Measurements from ENCODE around the gene CLIP2.

- TF ChIP-seq POLR2A (IDR thresholded peaks at IDR 0.05; ENCODE audit: low read depth, low read length) = no peak
- no peak for TF ChIP-seq RAD21 (IDR thresholded peaks at IDR 0.05; ENCODE audit: low read length)
- no peak for TF ChIP-seq MXI1 (IDR thresholded peaks at IDR 0.05; ENCODE audit: borderline replicate concordance, low read depth, low read length)
- no peak for TF ChIP-seq RFX5 (IDR thresholded peaks at IDR 0.05; ENCODE audit: low read depth, low read length)
- TF ChIP-seq CTCF (conservative IDR thresholded peaks at IDR 0.05; ENCODE audit: low read depth, low read length) = no peak
- TF ChIP-seq FOS (IDR thresholded peaks at IDR 0.05; ENCODE audit: low read depth, low read length) = no peak
- TF ChIP-seq MAFK (IDR thresholded peaks at IDR 0.05; ENCODE audit: low read depth, low read length) = no peak
- no peak for TF ChIP-seq RCOR1 (IDR thresholded peaks at IDR 0.05; ENCODE audit: insufficient replicate concordance, low read length)
These were observed 42.7 kb upstream of the CLIP2 start for GRCh38 chr7:74246497-74246896.
